Naive B cell (primary cell): Measurements from ENCODE around the gene CRHR2. TPM values are rescaled to one million over a fixed set of nuclear protein-coding genes. Genes with fewer than 3 reads are reported as not detected.
"Not testable (repeated sequence)": the region's sequence is repeated elsewhere in the genome, so short reads cannot be mapped to it uniquely, and the experiment has no call there.

Experiments
- ATAC-seq, 2 donors: fragments of 150-1000 bp; cut with Tn5 transposase; 2 replicates each; pipeline ENCODE4 v1.10.0; 2021; ENCODE audit warnings: low read depth in 2 of 2, mild to moderate bottlenecking in 2 of 2, moderate library complexity in 2 of 2
- DNase-seq: peaks from one replicate; pipeline ENCODE4 v3.0.0; 2022
- H3K27ac Mint-ChIP-seq, 6 donors: one replicate each; pipeline ENCODE4 v1.8.0; 2020 to 2022; ENCODE audit warnings: mild to moderate bottlenecking in 6 of 6, mixed read lengths in 6 of 6, moderate library complexity in 5 of 6, inconsistent platforms in 2 of 6
- H3K27me3 Mint-ChIP-seq, 3 donors: one replicate each; pipeline ENCODE4 v1.8.0; 2021 to 2022; ENCODE audit warnings: mixed read lengths in 3 of 3, mild to moderate bottlenecking in 1 of 3
- H3K36me3 Mint-ChIP-seq, 2 donors: one replicate each; pipeline ENCODE4 v1.8.0; 2020 to 2022; ENCODE audit warnings: mixed read lengths in 2 of 2, inconsistent platforms in 1 of 2, mild to moderate bottlenecking in 1 of 2
- H3K4me1 Mint-ChIP-seq, 3 donors: one replicate each; pipeline ENCODE4 v1.8.0; 2020 to 2022; ENCODE audit warnings: mixed read lengths in 3 of 3, inconsistent platforms in 1 of 3, mild to moderate bottlenecking in 1 of 3, moderate library complexity in 1 of 3
- H3K4me3 Mint-ChIP-seq, 8 donors: one replicate each; pipeline ENCODE4 v1.8.0; 2020 to 2022; ENCODE audit warnings: mild to moderate bottlenecking in 8 of 8, mixed read lengths in 8 of 8, moderate library complexity in 8 of 8, inconsistent platforms in 2 of 8
- H3K9me3 Mint-ChIP-seq, 7 donors: one replicate each; pipeline ENCODE4 v1.8.0; 2020 to 2022; ENCODE audit warnings: mixed read lengths in 7 of 7, mild to moderate bottlenecking in 5 of 7, inconsistent platforms in 2 of 7, moderate library complexity in 1 of 7
- polyA plus RNA-seq, 6 donors: library from polyadenylated mRNA; unstranded; fragments of 300-500 nt; fragmentation: Illumina TruSeq; gene quantifications; one replicate each; pipeline ENCODE4 v1.2.3, GENCODE V29; 2021; ENCODE audit warnings: low read depth in 6 of 6

CRHR2 gene
- polyA plus RNA-seq, 6 donors from 2014 or later: not detected

DNA sequence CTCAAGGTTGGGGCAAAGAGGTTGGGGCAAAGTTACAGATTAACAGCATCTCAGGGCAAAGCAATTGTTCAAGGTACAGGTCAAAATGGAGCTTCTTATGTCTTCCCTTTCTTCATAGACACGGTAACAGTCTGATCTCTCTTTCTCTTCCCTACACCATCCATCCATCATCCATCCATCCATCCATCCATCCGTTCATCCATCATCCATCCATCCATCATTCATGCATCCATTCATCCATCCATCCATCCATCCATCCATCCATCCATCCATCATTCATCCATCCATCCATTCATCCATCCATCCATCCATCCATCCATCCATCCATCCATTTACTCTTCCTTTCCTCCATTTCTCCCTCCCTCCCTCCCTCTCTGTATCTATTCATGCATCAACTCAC, 37.2 kb upstream of the CRHR2 start:
- peaks cover 8 to 18% of the 10 kb centered on the region in 2 donors for H3K36me3 Mint-ChIP-seq
- not testable (repeated sequence) for DNase-seq

DNA sequence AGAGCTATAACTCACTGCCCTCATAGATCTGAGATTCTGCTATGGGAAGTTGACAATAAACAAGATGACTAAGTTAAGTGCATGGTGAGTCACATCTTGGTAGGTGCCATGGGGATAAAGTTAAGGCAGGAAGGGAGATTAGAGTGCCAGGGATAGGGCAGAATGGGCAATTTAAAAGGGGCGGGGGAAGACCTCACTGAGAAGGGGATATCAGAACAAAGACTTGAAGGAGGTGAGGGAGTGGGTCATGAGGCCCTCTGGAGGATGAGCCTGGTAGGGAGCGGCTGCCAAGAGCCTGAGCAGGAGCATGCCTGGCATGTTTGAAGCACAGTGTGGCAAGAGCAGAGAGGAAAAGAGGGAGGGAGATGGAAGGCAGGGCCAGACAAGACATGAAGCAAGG, 34.9 kb upstream of the CRHR2 start:
- Mint-ChIP-seq H3K27me3 (peaks cover 13 to 35% (median 18%) of the 10 kb centered on the region in 3 donors), H3K4me1 (no peaks in the 10 kb centered on the region), H3K9me3 (peaks cover 15 to 31% (median 22%) of the 10 kb centered on the region in 7 donors), H3K4me3 (no peak overlapping the region), H3K36me3 (peaks cover 8 to 18% of the 10 kb centered on the region in 2 donors), H3K27ac (no peak overlapping the region)
- ATAC-seq (no peak), DNase-seq (no peak)

More for the DNA sequence above, 37.2 kb upstream of the CRHR2 start:
- not testable (repeated sequence) for H3K4me1 Mint-ChIP-seq, H3K27ac Mint-ChIP-seq, H3K4me3 Mint-ChIP-seq, ATAC-seq
- peaks cover 15 to 47% (median 28%) of the 10 kb centered on the region in 3 donors for H3K27me3 Mint-ChIP-seq
- peaks cover 15 to 31% (median 22%) of the 10 kb centered on the region in 7 donors for H3K9me3 Mint-ChIP-seq

DNA sequence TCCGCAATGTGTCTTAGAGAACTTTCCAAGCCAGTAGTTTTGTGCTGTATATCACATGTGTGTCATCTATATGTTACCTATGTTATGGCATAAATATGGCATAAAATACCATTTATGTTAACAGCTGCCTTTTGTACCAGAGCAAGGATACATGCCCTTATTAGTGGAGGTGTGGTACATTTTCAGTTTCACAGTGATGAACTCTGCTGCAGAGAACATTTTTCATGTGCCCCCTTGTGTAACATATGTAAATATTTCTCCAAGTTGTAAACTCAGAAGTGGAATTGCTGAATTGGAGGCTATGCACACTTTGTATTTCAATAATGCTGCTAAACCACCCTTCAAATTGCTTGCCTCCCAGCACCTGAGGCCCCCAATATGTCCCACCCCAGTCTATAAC, 31.9 kb upstream of the CRHR2 start:
- no peak for DNase-seq
- Mint-ChIP-seq H3K27me3 (peaks cover 13 to 16% (median 13%) of the 10 kb centered on the region in 3 donors), H3K36me3 (peaks cover 8 to 9% of the 10 kb centered on the region in 2 donors), H3K4me3 (no peak overlapping the region), H3K4me1 (no peaks in the 10 kb centered on the region), H3K9me3 (peaks cover 9 to 21% (median 13%) of the 10 kb centered on the region in 7 donors), H3K27ac (no peak overlapping the region)
- no peak for ATAC-seq

DNA sequence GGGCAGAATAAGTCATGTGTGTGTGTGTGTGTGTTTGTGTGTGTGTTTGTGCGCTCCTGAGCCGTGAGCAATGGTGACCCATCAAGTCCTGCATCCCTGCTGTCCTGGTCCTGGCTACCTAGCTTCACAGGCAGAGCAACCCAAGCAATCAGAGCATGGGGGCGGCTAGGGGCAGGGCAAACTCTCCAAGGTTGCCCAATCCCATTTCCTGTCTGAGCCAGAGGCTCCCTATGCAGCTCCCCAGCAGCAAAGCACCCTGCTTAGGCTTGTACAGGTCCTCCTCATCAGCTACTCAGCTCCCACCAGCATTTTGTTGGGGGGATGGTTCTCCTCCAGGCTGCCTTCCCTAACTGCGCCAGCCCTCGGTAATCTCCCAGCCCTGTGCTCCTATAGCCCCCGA, 31.1 kb upstream of the CRHR2 start:
- Mint-ChIP-seq H3K4me3 (no peak overlapping the region), H3K27me3 (peaks cover 13 to 21% (median 13%) of the 10 kb centered on the region in 3 donors), H3K4me1 (no peaks in the 10 kb centered on the region), H3K27ac (no peak overlapping the region), H3K9me3 (peaks cover 6 to 15% (median 10%) of the 10 kb centered on the region in 7 donors), H3K36me3 (peaks cover 5% of the 10 kb centered on the region in 2 donors)
- no peak for DNase-seq
- ATAC-seq: no peak

DNA sequence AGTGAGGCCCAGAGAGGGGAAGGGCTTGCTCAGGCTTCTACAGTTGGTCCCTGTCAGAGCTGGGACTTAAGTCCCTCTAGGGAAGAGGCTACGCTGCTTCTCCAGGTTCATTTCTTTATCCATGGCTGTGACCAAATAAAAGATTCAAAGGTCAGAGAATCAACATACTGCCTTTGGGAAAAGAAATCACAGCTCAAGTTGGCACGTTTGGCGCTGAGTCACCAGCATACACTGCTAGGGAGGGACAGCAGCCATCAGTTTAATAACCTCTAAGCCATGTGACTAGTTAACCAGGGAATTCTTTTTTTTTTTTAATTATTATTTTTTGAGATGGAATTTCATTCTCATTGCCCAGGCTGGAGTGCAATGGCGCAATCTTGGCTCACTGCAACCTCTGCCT, 28.4 kb upstream of the CRHR2 start:
- no peak overlapping the region for H3K4me3 Mint-ChIP-seq
- DNase-seq (no peak), ATAC-seq (no peak)
- no peak overlapping the region for H3K27ac Mint-ChIP-seq
- H3K9me3 Mint-ChIP-seq: peaks cover 0 to 5% (median 0%) of the 10 kb centered on the region in 7 donors
- H3K4me1 Mint-ChIP-seq: no peaks in the 10 kb centered on the region
- peaks cover 9 to 33% (median 28%) of the 10 kb centered on the region in 3 donors for H3K27me3 Mint-ChIP-seq
- H3K36me3 Mint-ChIP-seq: no peaks in the 10 kb centered on the region

DNA sequence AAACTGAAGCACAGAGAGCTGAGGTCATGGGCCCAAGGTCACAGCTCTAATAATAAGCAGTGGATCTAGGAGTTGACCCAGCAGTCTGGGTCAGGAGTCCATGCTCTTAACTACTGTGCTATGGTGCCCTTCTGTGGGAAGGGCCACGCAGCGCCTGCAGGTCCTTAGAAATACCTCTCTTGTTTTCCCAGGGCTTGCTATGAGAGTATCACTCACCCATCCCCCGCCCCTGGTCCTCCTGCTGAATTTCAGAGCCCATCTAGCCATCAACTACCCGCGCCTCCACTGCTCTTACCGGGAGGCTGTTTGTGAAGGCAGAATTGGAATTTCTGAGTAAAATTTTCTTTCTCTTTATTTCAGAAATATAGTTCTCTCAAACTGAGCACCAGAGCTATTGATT, 27.3 kb upstream of the CRHR2 start:
- peak overlapping the region in 1 of 6 donors; percentile 72 for H3K27ac Mint-ChIP-seq
- no peaks in the 10 kb centered on the region for H3K4me1 Mint-ChIP-seq
- ATAC-seq: no peak
- peaks cover 0 to 5% (median 0%) of the 10 kb centered on the region in 7 donors for H3K9me3 Mint-ChIP-seq
- no peak for DNase-seq
- no peaks in the 10 kb centered on the region for H3K36me3 Mint-ChIP-seq
- H3K27me3 Mint-ChIP-seq: peaks cover 3 to 23% (median 22%) of the 10 kb centered on the region in 3 donors
- no peak overlapping the region for H3K4me3 Mint-ChIP-seq

DNA sequence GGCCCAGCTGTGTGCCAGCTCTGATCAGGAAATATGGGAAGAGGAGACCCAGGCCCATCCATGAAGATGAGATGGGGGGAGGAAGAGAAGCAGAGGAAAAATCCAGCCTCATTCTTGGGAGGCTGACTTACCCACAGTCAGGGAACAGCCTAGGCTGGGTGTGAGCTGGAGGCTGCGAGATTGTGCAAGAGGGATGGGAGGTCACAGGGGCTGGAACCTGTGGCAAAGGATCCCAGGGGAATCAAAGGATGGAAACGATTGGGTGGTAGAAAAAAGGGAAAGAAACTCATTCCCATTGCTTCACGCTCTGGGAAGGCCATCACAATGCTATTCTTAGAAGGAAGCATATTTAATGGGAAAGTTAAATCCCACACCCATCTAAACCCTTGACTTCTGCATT, 26.7 kb upstream of the CRHR2 start:
- Mint-ChIP-seq H3K4me1 (no peaks in the 10 kb centered on the region), H3K27me3 (peaks cover 0 to 17% (median 17%) of the 10 kb centered on the region in 3 donors), H3K36me3 (no peaks in the 10 kb centered on the region), H3K27ac (no peak overlapping the region), H3K9me3 (peaks cover 0 to 5% (median 0%) of the 10 kb centered on the region in 7 donors), H3K4me3 (no peak overlapping the region)
- DNase-seq (no peak), ATAC-seq (no peak)

DNA sequence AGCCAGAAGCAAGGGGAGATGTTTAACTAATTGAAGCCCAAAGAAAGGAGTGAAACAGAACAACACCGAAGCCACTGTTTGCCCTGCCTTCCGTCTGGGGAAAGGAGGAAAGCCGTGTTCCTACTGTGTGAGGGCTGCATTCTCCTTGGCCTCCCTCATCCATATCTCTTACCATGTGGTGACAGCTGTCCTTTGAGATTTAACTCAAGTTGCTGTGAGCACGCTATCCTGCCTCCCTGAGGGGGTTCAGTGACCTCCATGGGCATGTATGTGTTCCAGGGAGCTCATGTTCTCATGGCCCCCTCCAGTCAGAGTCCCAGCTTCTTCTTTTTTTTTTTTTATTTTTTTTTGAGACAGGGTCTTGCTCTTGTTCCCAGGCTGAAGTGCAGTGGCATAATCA, 26.2 kb upstream of the CRHR2 start:
- no peak overlapping the region for H3K4me3 Mint-ChIP-seq
- H3K36me3 Mint-ChIP-seq: no peaks in the 10 kb centered on the region
- H3K4me1 Mint-ChIP-seq: no peaks in the 10 kb centered on the region
- peaks cover 0 to 5% (median 0%) of the 10 kb centered on the region in 7 donors for H3K9me3 Mint-ChIP-seq
- peaks cover 0 to 17% (median 16%) of the 10 kb centered on the region in 3 donors for H3K27me3 Mint-ChIP-seq
- no peak overlapping the region for H3K27ac Mint-ChIP-seq
- DNase-seq (no peak), ATAC-seq (no peak)

DNA sequence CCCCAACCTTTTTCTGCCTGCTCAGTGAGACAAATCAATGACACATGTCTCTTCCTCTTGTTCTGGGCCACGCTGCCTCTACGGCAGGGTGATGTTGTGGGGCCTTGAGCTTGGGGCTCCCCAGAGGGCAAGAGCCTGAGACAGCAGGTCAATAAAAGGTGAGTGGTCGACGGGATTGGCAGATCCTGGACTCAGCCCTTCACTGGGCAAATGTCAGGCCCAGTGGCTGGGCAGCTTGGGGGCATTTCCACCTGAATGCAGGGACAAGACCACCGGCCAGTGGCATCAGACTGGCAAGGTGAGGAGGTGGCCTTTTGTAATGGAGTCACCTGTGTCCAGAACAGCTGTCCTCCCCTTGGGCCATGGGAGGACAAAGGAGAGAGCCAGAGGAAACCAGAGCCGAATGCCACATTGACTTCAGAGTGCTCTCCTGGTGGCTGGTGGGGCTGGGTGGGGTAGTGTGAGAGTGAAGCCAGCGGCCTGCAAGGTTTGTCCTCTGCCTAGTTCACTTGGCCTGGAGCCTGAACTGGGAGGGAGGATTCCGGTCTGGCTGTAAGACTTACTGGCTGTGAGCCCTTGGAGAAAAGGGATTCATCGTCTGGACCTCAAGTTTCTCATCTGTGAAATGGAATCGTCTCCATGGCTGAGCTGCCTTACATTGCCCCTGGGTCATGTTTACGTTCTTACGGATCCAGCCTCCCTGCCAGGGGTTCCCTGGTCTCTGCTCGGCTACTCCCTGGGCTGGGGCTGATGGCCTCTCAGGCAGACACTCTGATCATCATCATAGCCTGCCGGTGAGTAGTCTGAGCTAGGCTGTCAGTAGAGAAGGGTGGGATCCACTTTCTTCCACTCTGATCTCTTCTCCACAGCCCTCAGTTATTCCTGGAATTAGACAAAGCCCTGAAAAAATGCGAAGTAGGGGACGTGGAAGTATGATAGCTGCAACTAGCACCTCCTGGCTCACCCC, 25.4 kb upstream of the CRHR2 start:
- peaks cover 6 to 17% (median 16%) of the 10 kb centered on the region in 3 donors for H3K27me3 Mint-ChIP-seq
- no peak for ATAC-seq
- peak overlapping the region in 1 of 8 donors; percentile 13 for H3K4me3 Mint-ChIP-seq
- peaks cover 0 to 5% (median 0%) of the 10 kb centered on the region in 7 donors for H3K9me3 Mint-ChIP-seq
- no peaks in the 10 kb centered on the region for H3K36me3 Mint-ChIP-seq
- H3K27ac Mint-ChIP-seq: no peak overlapping the region
- DNase-seq: no peak
- H3K4me1 Mint-ChIP-seq: no peaks in the 10 kb centered on the region

DNA sequence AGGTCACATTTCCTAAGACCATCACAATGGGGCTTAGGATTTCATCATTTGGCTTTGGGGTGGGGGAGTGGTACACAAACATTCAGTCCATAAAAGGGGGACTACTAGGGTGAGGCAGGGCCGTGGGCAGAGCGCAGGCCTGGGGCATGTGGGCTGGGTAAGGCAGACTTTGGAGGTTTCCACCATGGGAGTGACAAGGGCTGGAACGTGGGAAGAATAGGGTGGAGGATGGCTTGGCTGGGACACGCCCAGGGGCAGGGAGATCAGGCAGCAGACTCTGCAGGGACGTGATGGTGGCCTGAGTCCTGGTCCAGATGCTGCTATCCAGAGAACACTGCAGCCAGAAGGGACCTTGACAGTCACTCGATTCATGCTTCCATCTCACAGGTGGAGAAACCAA, 24.7 kb upstream of the CRHR2 start:
- Mint-ChIP-seq H3K27me3 (peaks cover 9 to 18% (median 17%) of the 10 kb centered on the region in 3 donors), H3K4me1 (no peaks in the 10 kb centered on the region), H3K36me3 (no peaks in the 10 kb centered on the region), H3K27ac (no peak overlapping the region), H3K4me3 (no peak overlapping the region), H3K9me3 (peaks cover 0 to 5% (median 0%) of the 10 kb centered on the region in 7 donors)
- ATAC-seq (no peak), DNase-seq (no peak)

DNA sequence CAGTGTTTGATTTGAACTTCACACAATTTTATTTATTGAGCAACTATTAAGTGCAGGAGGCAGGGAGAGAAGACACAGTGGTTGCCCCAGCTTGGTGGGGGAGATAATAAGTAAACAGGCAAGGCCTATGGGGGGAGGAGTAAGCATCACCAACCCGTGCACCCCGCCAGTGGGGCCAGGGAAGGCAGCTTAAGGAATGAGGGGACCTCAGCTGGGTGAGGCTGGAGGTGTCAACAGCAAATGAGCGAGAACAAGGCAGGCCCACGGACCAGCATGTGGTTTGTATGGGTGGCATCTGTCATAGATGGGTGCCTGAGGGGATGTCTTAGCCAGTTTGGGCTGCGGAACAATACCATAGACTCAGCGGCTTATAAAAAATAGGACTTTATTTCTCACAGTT, 24.1 kb upstream of the CRHR2 start:
- H3K4me3 Mint-ChIP-seq: no peak overlapping the region
- H3K36me3 Mint-ChIP-seq: no peaks in the 10 kb centered on the region
- peaks cover 0 to 5% (median 0%) of the 10 kb centered on the region in 7 donors for H3K9me3 Mint-ChIP-seq
- H3K4me1 Mint-ChIP-seq: no peaks in the 10 kb centered on the region
- ATAC-seq (no peak), DNase-seq (no peak)
- H3K27ac Mint-ChIP-seq: no peak overlapping the region
- H3K27me3 Mint-ChIP-seq: peaks cover 9 to 24% (median 21%) of the 10 kb centered on the region in 3 donors

DNA sequence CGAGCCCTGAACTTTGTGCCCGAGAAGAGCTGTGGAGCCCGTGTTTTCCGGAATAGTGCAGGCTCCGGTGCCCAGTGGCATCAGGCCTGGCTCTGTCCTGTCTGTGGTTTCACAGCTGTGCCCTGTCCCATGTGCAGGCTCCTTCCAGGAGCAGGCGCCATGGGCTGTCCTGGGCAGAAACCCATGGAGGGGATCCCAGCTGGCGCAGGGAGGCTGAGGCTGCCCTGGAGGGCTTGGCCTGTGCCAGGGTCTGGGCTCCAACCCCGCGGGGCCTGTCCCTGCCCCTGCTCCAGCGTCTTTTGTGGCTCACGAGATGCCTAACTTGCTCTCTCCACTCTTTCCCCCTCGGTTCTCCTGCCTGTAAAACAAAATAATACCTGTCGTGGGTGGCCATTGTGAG, 23.3 kb upstream of the CRHR2 start:
- Mint-ChIP-seq H3K27me3 (peaks cover 10 to 31% (median 28%) of the 10 kb centered on the region in 3 donors), H3K36me3 (no peaks in the 10 kb centered on the region)
- no peak for ATAC-seq

DNA sequence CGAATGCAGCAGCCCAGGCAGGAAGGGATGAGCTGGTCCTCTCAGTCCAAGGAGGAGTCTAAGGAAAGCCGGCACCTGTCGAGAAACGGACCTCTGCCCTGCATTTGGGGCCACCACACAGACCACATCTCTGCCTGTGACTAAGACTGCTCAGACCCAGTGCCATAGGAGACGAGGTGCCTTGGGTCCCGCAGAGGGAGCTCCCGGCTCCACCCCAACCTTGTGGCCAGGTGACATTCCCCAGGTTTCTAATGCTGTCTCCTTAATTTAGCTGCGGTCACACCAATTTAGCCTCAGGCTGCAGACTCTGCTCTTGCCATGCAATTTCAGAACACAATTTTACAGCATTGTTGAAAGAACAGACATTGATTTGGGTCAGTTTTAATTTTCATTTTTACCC, 22.8 kb upstream of the CRHR2 start:
- H3K27me3 Mint-ChIP-seq: peaks cover 14 to 37% (median 33%) of the 10 kb centered on the region in 3 donors
- ATAC-seq (no peak), DNase-seq (no peak)
- H3K9me3 Mint-ChIP-seq: peaks cover 0 to 5% (median 0%) of the 10 kb centered on the region in 7 donors
- H3K4me1 Mint-ChIP-seq: no peaks in the 10 kb centered on the region
- no peak overlapping the region for H3K27ac Mint-ChIP-seq
- no peak overlapping the region for H3K4me3 Mint-ChIP-seq
- H3K36me3 Mint-ChIP-seq: no peaks in the 10 kb centered on the region

More for the DNA sequence above, 23.3 kb upstream of the CRHR2 start:
- peaks cover 0 to 5% (median 0%) of the 10 kb centered on the region in 7 donors for H3K9me3 Mint-ChIP-seq
- H3K27ac Mint-ChIP-seq: no peak overlapping the region
- no peaks in the 10 kb centered on the region for H3K4me1 Mint-ChIP-seq
- no peak overlapping the region for H3K4me3 Mint-ChIP-seq
- no peak for DNase-seq

DNA sequence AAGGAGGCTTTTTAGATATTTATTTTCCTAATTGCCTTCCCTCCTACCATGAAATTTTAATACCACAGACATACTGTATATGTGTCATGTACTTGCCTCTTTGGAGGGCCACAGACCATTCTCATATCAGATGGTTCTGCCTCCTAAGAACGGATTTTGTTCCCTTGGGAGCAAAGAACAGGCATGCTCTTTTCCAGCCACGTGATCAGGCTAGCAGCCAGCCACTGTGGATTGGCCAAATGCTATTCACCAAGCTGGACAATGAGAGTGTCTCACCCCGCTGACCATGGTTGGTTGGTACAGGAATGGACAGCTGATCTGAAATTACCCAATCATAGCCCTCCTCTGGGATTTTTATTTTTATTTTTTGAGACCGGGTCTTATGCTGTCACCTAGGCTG, 21.5 kb upstream of the CRHR2 start:
- DNase-seq: no peak
- H3K36me3 Mint-ChIP-seq: no peaks in the 10 kb centered on the region
- H3K27me3 Mint-ChIP-seq: peaks cover 14 to 45% (median 30%) of the 10 kb centered on the region in 3 donors
- no peak overlapping the region for H3K4me3 Mint-ChIP-seq
- H3K27ac Mint-ChIP-seq: no peak overlapping the region
- H3K4me1 Mint-ChIP-seq: no peaks in the 10 kb centered on the region
- ATAC-seq: no peak
- peaks cover 0 to 5% (median 0%) of the 10 kb centered on the region in 7 donors for H3K9me3 Mint-ChIP-seq
